ENCODE results near the gene CAMTA1.
"Not testable (repeated sequence)": the region's sequence is repeated elsewhere in the genome, so short reads cannot be mapped to it uniquely, and the experiment has no call there.

Gene CAMTA1

GRCh38 chr1:7300893-7301663, 515.8 kb downstream of the CAMTA1 start:
- DNase-seq, result no peak

GRCh38 chr1:7301664-7301981, 516.4 kb downstream of the CAMTA1 start:
- no peak for DNase-seq

GRCh38 chr1:7302126-7302525, 516.9 kb downstream of the CAMTA1 start:
- DNase-seq, result no peak

GRCh38 chr1:7302873-7303272, 517.6 kb downstream of the CAMTA1 start:
- DNase-seq, result no peak

GRCh38 chr1:7303554-7304317, 518.5 kb downstream of the CAMTA1 start:
- no peak for DNase-seq

- DNase-seq, result no peak
These were observed 527.9 kb downstream of the CAMTA1 start for GRCh38 chr1:7313081-7313546.

- DNase-seq, result no peak
These were observed 528.6 kb downstream of the CAMTA1 start for GRCh38 chr1:7313826-7314225.

- DNase-seq, result no peak
These were observed 530.1 kb downstream of the CAMTA1 start for GRCh38 chr1:7315316-7315715.

- DNase-seq, result no peak
These were observed 530.7 kb downstream of the CAMTA1 start for GRCh38 chr1:7315946-7316345.

- DNase-seq, result no peak
These were observed 532.6 kb downstream of the CAMTA1 start for GRCh38 chr1:7317888-7318287.

- DNase-seq, result no peak
These were observed 533.9 kb downstream of the CAMTA1 start for GRCh38 chr1:7319196-7319595.

GRCh38 chr1:7320661-7321060, 535.4 kb downstream of the CAMTA1 start:
- no peak for DNase-seq

- DNase-seq, result no peak
These were observed 537.1 kb downstream of the CAMTA1 start for GRCh38 chr1:7322283-7322785.

- no peak for DNase-seq
These were observed 537.7 kb downstream of the CAMTA1 start for GRCh38 chr1:7322912-7323311.

- no peak for DNase-seq
These were observed 540.0 kb downstream of the CAMTA1 start for GRCh38 chr1:7325254-7325653.

GRCh38 chr1:7326366-7326765, 541.1 kb downstream of the CAMTA1 start:
- DNase-seq, result no peak

- no peak for DNase-seq
These were observed 542.6 kb downstream of the CAMTA1 start for GRCh38 chr1:7327849-7328248.

- no peak for DNase-seq
These were observed 544.8 kb downstream of the CAMTA1 start for GRCh38 chr1:7329868-7330615.

- DNase-seq, result not testable (repeated sequence)
These were observed 545.5 kb downstream of the CAMTA1 start for GRCh38 chr1:7330726-7331125.

- DNase-seq, result no peak
These were observed 546.8 kb downstream of the CAMTA1 start for GRCh38 chr1:7331926-7332535.

- DNase-seq, result no peak
These were observed 547.8 kb downstream of the CAMTA1 start for GRCh38 chr1:7333094-7333493.

GRCh38 chr1:7333620-7334019, 548.4 kb downstream of the CAMTA1 start:
- DNase-seq, result no peak

GRCh38 chr1:7334475-7335035, 549.3 kb downstream of the CAMTA1 start:
- no peak for DNase-seq

Data from NCI-H446 treated with DMSO at 0.1 percent for 48 hours (cell line).